ENCODE measurements around the gene RIN3.
"Not testable (repeated sequence)": the region's sequence is repeated elsewhere in the genome, so short reads cannot be mapped to it uniquely, and the experiment has no call there.

RIN3 gene

DNA sequence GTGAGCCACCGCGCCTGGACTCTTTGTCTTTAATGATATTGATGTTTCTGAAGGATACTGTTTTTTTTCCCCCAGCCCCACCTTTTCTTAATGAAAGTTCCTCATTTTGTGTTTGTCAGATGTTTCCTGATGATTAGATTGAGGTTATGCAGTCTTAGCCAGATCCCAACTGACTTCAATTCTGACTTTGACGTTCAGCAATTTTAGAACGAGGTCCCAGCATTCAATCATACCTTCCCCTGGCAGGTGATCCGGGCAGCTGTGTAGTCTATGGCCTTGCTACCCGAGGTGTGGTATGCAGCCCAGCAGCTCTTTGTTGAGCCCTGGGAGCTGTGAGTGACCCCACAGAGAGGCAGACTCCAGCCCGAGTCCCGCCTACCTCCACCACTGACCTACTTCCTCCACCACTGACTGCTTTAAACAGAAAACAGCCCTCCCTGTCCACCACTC lies 152.1 kb downstream of the RIN3 start:
- no peak for DNase-seq (ENCODE audit: low spot score)

DNA sequence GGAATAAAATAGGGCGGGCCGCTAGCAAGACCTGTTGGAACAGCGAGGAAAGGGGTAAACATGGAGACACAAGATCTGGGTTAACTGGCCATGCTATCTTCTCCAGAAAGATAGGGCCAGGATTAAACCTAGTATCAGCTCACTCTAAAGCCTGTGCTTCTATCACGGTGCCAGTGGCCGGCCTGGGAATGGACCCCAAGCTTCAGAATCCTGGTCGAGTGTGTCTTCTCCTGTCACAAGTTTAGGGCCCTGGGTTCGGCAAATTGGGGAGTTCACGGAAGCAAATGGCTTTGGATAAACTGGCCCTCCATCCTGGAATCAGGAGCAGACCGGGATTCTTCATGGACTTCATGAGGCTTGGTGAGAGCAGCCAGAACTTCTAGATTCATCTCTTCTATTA lies 152.7 kb downstream of the RIN3 start:
- no peak for DNase-seq (ENCODE audit: low spot score)

DNA sequence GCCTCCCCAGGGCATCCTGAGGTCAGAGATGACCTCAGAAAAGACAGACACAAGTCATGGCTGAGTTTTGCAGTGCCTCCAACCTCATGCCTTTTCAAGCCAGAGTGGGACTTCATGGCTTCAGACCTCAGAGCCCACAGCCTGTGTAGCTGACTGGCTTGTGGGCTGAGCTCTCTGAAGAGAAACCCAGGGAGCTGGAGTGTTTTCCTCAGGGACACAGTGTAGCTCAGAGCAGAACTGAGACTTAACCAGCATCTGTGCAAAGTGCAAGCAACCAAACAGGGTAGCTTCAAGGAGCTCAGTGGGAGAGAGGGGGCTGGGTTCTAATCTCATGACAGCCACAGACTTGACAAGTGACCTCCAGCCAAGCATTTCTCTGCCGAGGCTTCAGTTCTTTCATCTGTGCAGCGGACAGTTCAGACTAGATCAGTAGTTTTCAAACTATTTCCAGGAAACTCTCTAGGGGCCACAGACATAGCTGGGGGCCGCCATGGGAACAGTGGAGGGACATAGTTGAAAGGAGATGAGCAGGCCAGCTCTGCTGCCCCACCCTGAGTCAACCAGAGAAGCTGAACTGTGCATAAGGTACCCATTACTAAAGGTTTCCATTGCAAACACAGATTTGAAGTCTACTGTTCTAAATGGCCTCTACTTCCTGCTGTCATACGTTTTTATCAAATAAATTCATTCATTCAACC lies 154.8 kb downstream of the RIN3 start:
- DNase-seq (ENCODE audit: low spot score), result no peak

DNA sequence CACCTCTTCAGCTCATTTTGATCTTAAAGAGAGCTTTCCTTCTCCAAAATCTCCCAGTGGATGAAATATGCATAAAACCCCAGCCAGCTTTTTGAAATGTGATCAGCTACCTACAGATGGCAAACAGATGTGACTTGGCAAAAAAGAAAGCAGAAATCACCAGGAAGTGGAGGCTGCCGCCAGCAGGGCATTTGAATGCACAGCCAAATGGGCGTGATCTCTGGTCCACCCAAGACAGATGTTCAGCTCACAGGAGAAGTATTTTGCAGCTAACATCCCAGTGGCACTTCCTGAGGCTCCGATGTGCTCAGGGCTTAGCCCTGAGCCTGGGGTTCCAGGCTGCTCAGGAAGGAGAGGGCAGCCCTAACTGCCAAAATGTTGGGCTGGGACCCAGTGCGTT lies 156.6 kb downstream of the RIN3 start:
- DNase-seq (ENCODE audit: low spot score), result no peak

DNA sequence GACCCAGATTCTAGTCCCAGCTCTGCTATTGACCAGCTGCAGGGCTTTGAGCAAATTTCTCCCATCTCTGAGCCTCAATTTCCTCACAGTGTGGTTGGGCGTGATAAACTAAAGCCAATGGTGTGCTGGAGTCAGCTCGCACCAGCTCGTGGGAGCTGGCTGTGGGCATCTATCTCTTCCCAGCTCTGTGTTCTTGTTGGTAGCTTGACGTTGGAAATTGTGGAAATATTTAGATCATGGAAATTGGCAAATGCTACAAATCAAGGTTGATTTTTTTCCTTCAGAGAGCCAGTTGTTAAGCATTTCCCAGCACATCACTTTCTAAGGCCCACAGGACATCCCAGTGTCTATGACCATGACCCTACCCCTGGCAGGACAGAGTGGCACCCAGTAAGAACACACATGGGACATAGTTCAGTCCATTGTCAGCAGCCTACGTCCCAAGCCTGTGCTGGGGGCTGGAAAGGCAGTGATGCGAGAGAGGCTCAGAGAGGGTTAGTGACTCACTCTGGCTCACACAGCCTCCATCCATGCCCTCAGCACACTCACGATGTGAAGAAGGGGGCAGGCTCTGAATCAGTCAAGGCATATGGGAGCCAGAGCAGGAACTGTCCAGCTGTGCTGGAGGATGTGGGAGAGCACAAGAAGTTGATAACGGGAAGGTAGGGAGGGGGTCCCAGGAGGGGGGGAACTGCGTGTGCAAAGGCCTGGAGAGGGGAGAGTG lies 157.2 kb downstream of the RIN3 start:
- DNase-seq (ENCODE audit: low spot score), result no peak

DNA sequence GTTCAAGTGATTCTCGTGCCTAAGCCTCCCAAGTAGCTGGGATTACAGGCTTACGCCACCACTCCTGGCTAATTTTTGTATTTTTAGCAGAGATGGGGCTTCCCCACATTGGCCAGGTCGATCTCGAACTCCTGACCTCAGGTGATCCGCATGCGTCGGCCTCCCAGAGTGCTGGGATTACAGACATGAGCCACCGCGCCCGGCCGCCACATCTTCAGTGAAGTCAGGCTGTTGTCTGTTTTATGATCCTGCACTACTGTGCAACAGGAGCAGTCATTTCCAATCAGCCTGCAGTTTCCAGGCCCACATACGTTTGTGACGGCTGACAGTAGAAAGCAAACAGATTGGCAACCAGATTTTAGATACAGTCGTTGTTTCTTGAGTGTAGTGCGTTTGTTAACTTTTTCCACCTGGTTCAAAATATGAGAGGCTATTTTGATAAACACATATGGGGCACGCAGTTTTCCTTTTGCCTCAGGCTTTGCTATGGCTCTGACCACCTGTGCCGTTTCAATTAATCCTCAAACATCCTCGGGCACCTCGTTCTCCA lies 160.1 kb downstream of the RIN3 start:
- DNase-seq (ENCODE audit: low spot score), result no peak

DNA sequence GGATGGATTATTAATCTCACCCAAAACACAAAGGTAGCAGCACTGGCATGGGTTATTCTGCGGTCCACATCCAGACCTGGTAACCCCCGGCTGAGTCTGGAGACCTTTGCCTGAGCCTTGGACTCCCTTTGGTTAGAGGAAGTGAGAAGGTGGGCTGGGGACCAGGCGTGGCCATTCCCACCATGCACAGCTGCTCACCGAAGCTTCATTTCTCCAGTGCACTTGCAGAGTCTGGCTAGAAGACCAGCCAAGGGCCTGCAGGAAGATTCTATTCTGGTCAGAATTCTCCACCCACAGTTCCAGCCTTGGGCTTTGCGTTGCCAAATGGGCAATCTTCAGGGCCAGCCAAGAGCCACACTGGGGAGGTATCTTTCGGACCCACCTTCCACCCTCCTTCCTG lies 161.8 kb downstream of the RIN3 start:
- DNase-seq (ENCODE audit: low spot score), result no peak

DNA sequence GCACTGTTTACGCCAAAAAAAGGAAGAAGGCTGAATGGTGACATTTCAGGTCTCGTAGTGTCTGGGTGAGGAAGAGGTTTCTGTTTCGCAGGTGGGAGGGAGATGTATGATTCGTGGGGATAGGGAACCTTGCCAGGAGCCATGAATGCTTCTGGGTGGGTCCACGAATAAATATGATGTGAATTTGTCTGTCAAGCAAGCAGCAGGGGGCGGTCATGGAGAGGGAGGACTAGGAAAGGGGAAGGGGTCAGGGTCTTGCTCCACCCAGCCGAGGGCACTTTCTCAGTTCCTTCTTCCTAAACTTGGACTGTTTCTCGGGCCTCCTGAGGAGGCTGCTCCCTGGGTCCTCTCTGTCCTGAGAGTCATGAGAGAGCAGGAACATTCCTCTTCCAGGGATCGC lies 162.4 kb downstream of the RIN3 start:
- no peak for DNase-seq (ENCODE audit: low spot score)

DNA sequence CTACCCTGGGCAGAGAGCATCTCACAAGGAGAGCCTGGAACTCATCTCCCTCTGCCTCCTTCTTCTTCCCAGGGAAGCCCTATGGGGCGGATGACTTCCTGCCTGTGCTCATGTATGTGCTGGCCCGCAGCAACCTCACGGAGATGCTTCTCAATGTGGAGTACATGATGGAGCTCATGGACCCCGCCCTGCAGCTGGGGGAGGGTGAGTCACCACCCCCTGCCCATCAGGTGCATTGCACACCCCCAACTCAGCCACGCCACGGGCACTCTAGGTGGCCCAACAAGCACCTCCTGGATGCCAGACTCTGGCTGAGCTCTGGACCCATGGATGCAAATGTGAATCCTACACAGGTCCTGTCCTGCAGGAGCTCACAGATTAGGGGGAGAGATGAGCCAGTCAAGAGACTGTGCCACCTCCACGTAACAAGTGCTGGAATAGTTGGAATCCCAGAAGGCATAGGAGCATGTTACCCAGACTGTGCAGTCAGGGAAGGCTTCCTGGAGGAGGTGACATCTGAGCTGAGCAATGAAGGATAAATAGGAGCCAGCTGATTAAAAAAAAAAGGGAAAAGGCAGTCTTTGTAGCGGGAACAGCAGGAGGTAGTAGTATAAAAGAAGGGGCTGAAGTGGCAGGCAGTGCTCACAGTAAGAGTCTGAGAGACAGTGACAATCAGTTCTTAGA lies 163.0 kb downstream of the RIN3 start:
- no peak for DNase-seq (ENCODE audit: low spot score)

DNA sequence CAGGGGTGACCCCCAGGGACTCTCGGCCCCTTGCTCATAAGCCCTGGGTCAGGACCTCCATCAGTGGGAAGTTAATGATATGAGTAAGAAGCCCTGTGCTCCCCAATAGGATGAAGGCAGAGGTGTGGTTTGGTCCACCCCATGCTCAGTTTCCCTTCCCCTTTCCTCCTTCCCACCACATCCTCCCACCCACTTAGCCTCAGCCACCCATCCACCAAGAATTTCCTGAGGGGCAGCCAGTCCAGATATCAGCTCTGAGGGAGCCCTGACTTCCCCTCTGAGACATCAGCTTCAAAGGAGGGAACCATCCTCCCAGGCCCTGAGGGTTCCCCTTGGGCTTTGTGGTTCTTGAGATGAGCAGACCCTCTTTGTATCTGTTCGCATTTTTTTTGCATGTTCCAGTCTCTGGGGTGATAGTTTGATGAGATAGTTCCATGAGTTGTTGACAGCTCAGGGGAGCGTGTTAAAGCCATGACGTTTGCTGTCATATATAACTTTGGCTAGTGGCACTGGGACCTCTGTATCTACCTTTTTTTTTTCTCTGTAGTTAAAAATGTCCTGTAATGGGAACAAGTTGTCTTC lies 163.6 kb downstream of the RIN3 start:
- no peak for DNase-seq (ENCODE audit: low spot score)

DNA sequence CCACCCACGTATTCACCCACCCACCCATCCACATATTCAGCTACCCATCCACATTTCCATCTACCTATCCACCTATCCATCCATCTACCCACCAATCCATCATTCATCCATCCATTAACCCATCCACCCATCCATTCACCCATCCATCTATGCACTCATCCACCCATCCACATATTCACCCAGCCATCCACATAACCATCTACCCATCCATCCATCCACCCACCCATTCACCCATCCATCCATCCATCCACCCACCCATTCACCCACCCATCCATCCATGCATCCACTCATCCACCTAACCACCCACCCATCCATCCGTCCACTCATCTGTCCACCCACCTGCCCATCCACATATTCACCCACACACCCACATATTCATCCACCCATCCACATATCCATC lies 164.4 kb downstream of the RIN3 start:
- DNase-seq (ENCODE audit: low spot score), result no peak

DNA sequence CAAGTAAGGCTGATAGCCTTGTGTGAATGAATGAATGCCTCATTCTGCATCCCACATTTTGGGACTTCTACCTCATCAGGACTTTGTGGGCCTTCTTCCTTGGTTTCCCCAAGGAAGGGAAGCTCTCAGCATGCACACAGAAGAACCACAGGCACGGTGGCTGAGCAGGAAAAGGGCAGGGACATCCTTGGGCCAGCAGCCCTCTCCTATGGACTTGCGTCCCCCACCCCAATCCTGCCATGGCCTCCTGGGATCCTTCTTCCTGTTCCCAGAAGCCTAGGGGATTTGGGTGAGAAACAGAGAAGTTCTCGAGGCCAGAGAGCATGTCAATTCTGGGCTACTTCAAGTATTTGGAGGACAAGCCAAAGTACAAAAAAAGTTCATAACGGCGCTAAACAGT lies 165.2 kb downstream of the RIN3 start:
- DNase-seq (ENCODE audit: low spot score), result no peak

DNA sequence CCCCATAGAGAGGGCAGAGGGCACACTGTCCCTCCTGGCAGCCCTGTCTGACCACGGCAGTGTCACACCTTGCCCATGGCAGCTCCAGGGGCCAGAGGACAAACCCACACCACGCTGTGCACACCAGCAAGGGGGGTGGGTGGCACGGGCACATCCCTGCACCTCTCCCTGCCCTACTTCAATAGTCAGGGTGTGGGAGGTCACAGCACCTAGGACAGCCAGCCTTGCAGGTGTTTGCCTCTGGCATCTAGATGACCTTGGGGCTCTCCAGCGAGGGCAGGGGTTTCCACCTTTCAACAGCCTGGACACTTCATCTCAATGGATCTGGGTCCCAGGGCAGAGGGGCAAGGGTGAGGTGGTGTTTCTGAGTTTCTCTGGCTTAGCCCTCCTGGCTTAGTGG lies 165.7 kb downstream of the RIN3 start:
- no peak for DNase-seq (ENCODE audit: low spot score)

DNA sequence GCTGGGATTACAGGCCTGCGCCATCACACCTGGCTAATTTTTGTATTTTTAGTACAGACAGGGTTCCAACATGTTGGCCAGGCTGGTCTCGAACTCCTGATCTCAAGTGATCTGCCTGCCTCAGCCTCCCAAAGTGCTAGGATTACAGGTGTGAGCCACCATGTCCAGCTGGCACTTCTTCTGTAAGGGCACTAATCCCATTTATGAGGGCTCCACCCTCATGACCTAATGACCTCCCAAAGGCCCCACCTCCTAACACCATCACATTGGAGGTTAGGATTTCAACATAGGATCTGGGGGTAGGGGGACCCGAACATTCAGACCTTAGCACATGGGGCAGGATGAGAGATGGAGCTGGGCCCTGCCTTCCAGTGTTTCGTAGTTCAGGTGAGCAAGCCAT lies 166.7 kb downstream of the RIN3 start:
- not testable (repeated sequence) for DNase-seq (ENCODE audit: low spot score)

DNA sequence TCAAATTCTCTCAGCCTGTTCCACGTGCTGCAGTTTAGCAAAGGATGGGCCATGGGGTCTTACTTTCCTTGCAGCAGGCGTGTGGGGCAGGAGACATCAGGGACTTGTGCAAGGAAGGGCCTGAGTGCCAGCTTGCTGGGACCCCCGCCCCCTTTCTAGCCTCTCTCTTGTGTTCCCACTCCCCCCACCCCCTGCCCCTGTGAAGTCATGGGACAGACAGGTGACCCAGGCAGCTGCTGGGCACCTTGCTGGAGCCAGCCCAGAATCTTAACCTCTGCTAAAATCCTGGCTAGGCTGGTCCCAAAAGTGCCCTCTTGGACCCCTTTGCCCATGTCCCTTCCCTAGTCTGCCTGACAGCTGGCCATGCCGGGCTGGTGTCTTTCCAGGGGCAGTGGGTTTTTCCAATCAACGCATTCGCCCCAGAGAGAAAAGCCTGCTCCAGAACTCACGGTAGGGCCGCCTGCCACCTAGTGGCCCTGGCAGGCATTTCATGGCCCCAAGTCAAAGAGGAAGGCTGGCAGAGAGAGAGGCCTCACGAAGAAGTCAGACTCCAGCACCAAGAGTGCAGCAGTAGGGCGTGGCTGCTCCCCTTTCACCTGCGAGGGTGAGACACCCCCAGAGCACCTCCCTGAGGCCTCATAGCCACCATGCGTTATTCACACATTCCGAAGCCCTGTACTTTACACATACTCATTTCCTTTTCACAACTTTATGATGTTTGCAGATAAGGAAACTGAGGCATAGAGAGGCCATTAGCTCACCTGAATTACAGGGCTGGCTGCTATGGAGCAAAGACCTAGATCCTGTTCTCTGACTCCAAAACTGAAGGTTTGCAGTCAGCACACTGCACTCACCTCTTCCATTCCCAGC lies 167.4 kb downstream of the RIN3 start:
- DNase-seq (ENCODE audit: low spot score), result peak; percentile 75

DNA sequence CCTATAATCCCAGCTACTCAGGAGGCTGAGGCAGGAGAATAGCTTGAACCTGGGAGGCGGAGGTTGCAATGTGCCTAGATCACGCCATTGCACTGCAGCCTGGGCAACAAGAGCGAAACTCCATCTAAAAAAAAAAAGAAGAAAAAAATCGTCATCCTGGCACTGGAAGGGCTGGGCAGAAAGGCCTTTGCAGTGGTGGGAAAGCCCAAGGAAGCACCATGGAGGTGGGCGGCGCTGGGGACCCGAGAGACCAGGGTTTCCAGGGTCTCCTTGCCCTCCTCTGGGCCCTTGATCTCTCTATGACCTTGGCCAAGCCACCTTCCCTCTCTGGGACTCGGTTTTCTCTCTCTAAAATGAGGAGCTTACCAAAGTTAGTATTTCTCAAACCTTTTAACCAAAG lies 169.5 kb downstream of the RIN3 start:
- no peak for DNase-seq (ENCODE audit: low spot score)

DNA sequence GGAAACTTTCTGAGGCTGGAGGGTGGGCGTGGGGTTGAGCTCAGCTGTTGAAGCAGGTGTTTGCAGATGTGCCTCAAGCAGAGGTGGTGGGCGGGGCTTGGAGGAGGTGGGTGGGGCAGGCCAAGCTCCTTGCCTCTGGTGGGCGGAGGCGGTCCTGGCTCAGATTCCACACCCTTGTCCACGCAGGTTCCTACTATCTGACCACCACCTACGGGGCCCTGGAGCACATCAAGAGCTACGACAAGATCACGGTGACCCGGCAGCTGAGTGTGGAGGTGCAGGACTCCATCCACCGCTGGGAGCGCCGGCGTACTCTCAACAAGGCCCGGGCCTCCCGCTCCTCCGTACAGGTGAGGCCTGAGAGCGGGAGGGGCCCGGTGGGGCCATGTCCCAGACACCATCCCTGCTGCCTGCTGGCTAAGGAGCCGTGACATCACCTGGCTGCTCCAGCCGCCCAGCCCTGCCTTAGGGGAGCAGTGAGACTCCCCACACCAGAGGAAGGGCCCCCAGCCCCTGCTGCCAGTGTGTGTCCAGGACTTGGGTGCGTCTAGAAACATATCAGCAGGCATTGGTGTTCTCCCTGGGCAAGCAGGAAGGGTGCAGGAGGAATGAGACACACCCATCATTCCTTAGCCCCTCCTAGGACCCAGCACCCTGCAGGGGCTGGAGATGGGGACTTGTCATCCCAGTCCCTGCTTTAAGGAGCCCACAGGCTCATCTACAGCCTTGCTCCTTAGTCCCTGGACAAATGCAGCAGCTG lies 171.4 kb downstream of the RIN3 start:
- no peak for DNase-seq (ENCODE audit: low spot score)

DNA sequence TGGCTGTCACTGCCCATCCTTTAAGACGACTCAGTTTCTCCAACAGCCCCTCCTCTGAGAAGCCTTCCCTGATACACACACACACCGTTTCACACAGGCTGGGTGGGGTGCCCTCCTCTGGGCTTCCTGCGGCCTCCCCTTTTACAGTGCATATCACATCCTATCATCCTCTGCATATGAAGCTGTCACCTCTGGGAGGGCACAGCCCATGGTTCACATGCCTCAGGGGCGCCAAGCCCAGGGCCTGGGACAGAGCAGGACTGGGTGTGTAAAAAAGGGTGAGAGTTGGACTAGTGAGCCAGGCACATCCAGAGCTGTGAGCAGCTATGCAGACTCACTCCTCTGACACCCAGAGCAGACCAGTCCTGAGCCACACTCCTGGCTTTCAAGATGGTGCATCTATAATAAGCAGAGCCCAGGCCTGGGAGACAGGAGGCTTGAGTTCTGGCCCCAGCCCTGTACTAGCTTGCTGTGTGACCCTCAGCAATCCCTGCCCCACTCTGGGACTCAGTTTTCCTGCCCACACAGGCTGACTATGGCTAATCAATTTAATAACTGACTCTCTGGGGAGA lies 172.3 kb downstream of the RIN3 start:
- no peak for DNase-seq (ENCODE audit: low spot score)

DNA sequence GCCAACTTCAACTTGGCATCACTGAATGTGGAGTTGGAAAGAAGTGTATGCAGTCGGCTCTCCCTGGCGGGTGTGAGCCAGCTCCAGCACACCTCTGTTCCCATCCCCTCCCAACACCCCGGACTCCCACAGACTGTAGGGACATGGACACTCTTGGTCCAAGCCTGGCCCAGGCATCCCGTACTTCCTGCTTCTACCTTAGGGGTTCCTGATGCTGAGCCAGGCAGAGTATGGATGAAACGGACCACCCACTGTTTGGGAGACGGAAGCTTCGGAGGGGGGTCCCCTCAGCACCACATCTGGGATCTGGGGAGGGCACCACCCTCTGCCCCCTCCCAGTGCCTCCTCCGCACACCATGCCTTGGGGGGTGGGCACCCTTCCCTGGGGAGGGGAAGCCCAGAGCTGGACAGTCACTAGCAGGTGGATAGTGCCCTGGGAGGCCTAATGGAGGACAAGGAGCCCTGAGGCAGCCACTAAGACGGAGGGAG lies 172.9 kb downstream of the RIN3 start:
- DNase-seq (ENCODE audit: low spot score), result no peak

DNA sequence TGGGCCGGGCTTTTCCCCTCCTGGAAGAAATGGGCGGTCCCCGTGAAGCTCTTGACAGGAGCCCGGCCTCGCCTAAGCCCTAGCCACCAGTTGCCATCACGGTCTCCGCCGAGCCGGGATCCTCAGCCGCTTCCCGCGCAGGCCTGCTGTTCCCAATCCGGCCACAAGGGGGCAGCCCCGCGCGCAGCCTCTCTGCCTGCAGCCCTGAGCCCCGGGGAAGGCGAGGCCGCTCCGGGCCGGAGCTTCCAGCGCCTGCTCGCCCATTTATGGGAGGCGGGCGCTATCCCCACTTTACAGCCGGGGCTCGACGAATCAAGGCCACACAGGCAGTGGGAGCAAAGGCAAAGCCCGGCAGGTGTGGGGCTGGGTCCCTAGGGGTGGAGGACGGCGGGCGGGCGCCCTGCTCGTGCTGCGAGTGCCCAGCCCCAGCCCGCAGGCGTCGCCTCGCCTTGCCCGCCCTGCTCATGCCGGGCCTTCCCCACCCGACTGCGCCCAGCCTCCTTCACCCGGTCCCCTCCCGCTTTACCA lies 173.4 kb downstream of the RIN3 start:
- peak; percentile 66 for DNase-seq (ENCODE audit: low spot score)

Measured in SW480 (cell line).